KMS-11 (cell line): ENCODE measurements around the gene CEP104.

ENCODE experiments used
- H2AFZ ChIP-seq: fragments of 200-600 bp; sonication (generic); 2 replicates; pipeline ENCODE4 v1.6.1; 2016; ENCODE audit warnings: antibody characterized with exemption, mixed run types, low read depth
- H3K27ac ChIP-seq: fragments of 200-600 bp; sonication (generic); 2 replicates; pipeline ENCODE4 v1.6.1; 2016; ENCODE audit warnings: mild to moderate bottlenecking, mixed run types
- H3K27me3 ChIP-seq: fragments of 200-600 bp; sonication (generic); 2 replicates; pipeline ENCODE4 v1.6.1; 2017; ENCODE audit warnings: mild to moderate bottlenecking, low read depth, mixed run types, moderate library complexity; ENCODE audit not compliant: insufficient read depth
- H3K36me3 ChIP-seq: fragments of 200-600 bp; sonication (generic); 2 replicates; pipeline ENCODE4 v1.6.1; 2017; ENCODE audit warnings: mild to moderate bottlenecking, mixed run types; ENCODE audit not compliant: insufficient read depth
- H3K4me1 ChIP-seq: fragments of 200-600 bp; sonication (generic); 2 replicates; pipeline ENCODE4 v1.6.1; 2016; ENCODE audit warnings: mild to moderate bottlenecking, low read depth, mixed run types; ENCODE audit not compliant: poor library complexity, severe bottlenecking
- H3K4me2 ChIP-seq: fragments of 200-600 bp; sonication (generic); 2 replicates; pipeline ENCODE4 v1.7.0; 2016; ENCODE audit warnings: mild to moderate bottlenecking, mixed run types
- H3K4me3 ChIP-seq: fragments of 200-600 bp; sonication (generic); IDR thresholded peaks from 2 replicates; pipeline ENCODE4 v1.6.1; 2017; ENCODE audit warnings: low read depth, low read length, mixed read lengths; ENCODE audit not compliant: insufficient read depth
- H3K79me2 ChIP-seq: fragments of 200-600 bp; sonication (generic); 2 replicates; pipeline ENCODE4 v1.6.1; 2016; ENCODE audit warnings: low read depth, mixed run types; ENCODE audit not compliant: insufficient read depth
- H3K9ac ChIP-seq: fragments of 200-600 bp; sonication (generic); 2 replicates; pipeline ENCODE4 v1.6.1; 2016; ENCODE audit warnings: mild to moderate bottlenecking, mixed run types
- H4K20me1 ChIP-seq: fragments of 200-600 bp; sonication (generic); 2 replicates; pipeline ENCODE4 v1.6.1; 2016; ENCODE audit warnings: mild to moderate bottlenecking, mixed run types; ENCODE audit not compliant: insufficient read depth
- TF ChIP-seq, protein P1 (sequence below): fragments of 200-600 bp; sonication (generic); conservative IDR thresholded peaks from 2 replicates; pipeline ENCODE4 v1.6.1; 2017; ENCODE audit warnings: low read depth, mild to moderate bottlenecking, antibody characterized with exemption, low read length, moderate library complexity, mixed read lengths

The CEP104 gene

DNA sequence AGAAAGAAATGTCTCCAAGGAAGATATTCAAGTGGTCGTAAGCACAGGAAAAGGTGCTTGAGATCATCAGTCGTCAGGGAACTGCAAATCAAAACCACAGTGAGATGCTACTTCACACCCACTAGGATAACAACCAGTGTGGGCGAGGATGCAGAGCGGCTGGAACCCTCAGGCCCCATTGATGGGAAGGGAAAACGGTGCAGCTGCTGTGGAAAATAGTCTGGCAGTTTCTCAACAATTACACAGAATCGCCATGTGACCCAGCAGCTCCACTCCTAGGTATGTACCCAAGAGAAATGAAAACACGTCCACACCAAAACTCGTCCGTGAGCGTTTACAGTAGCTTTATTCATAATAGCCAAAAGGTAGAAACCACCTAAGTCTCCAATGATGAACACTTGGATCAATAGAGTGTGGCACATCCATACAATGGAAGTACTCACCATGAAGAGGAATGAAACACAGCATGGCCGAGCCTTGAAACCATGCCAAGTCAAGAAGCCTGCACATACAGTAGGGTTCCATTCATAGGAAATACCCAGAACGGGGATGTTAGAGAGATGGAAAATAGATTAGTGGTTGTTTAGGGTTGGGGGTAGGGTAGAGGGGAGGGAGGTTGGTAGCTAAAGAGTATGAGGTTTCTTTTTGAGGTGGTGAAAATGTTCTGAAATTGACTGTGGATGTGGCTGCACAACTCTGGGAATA, 6.4 kb upstream of the CEP104 start:
- H3K9ac ChIP-seq = no peak overlapping the region
- H2AFZ ChIP-seq = no peak overlapping the region
- H3K4me2 ChIP-seq = no peak overlapping the region
- H3K27me3 ChIP-seq = no peaks in the 10 kb centered on the region
- H3K79me2 ChIP-seq = no peaks in the 10 kb centered on the region
- TF ChIP-seq, protein P1, sequence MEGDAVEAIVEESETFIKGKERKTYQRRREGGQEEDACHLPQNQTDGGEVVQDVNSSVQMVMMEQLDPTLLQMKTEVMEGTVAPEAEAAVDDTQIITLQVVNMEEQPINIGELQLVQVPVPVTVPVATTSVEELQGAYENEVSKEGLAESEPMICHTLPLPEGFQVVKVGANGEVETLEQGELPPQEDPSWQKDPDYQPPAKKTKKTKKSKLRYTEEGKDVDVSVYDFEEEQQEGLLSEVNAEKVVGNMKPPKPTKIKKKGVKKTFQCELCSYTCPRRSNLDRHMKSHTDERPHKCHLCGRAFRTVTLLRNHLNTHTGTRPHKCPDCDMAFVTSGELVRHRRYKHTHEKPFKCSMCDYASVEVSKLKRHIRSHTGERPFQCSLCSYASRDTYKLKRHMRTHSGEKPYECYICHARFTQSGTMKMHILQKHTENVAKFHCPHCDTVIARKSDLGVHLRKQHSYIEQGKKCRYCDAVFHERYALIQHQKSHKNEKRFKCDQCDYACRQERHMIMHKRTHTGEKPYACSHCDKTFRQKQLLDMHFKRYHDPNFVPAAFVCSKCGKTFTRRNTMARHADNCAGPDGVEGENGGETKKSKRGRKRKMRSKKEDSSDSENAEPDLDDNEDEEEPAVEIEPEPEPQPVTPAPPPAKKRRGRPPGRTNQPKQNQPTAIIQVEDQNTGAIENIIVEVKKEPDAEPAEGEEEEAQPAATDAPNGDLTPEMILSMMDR = no peak
- peaks cover 11% of the 10 kb centered on the region for H3K4me1 ChIP-seq
- H3K4me3 ChIP-seq = no peak overlapping the region
- no peaks in the 10 kb centered on the region for H3K36me3 ChIP-seq
- H3K27ac ChIP-seq = no peak overlapping the region
- no peaks in the 10 kb centered on the region for H4K20me1 ChIP-seq

DNA sequence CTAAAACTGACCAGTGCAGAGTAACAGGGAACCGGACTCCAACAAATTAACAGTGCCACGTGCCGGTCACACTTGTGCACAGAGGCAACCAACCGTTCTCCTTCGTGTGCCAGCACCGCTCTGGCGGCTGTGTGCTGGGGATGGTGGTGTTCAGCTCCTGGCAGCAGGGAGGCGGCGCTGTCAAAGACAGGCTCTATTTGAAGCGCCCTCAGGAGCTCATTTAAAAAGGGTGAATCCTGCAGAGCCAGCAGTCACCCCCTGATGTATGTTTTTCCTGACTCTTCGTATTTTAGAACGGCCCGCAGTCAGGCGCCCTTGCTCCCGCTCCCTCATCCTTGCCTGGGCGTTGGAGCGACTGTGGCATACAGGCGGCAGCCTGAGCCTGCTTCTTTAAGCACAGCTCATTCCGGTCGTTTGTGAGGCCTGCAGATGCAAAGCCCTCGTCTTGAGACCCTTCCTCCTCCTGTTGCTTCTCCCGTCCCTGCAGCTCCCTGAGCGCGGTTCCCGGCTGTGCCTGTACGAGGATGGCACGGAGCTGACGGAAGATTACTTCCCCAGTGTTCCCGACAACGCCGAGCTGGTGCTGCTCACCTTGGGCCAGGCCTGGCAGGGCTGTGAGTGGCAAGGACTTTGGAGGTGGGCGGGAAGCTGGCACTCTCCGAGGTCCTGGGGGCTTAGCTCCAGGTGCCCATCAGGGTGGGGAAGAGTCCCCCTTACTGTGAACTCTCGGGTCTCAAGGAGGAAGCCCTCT, 1.4 kb upstream of the CEP104 start:
- peaks cover 31% of the 10 kb centered on the region for H3K79me2 ChIP-seq
- H2AFZ ChIP-seq = peak overlapping the region; percentile 94; the same call in 1 of the 2 replicates
- peaks cover 5% of the 10 kb centered on the region; the same call in 1 of the 2 replicates for H4K20me1 ChIP-seq
- H3K4me2 ChIP-seq = peak overlapping the region; percentile 92
- H3K36me3 ChIP-seq = no peaks in the 10 kb centered on the region
- H3K27ac ChIP-seq = no peak overlapping the region
- H3K27me3 ChIP-seq = no peaks in the 10 kb centered on the region
- peak overlapping the region; percentile 54; the same call in 1 of the 2 replicates for H3K9ac ChIP-seq
- peaks cover 15% of the 10 kb centered on the region for H3K4me1 ChIP-seq
- TF ChIP-seq, protein P1 = no peak
- H3K4me3 ChIP-seq = peak overlapping the region; percentile 52

- peak overlapping the region; percentile 94 for H2AFZ ChIP-seq
- peaks cover 31% of the 10 kb centered on the region for H3K79me2 ChIP-seq
- H3K27me3 ChIP-seq = no peaks in the 10 kb centered on the region
- H3K9ac ChIP-seq = peak overlapping the region; percentile 54; the same call in 1 of the 2 replicates
- peak overlapping the region; percentile 28 for H3K27ac ChIP-seq
- H3K36me3 ChIP-seq = no peaks in the 10 kb centered on the region
- H4K20me1 ChIP-seq = peaks cover 5% of the 10 kb centered on the region; the same call in 1 of the 2 replicates
- TF ChIP-seq, protein P1 = no peak
- H3K4me2 ChIP-seq = peak overlapping the region; percentile 92
- H3K4me3 ChIP-seq = peak overlapping the region; percentile 52
- H3K4me1 ChIP-seq = peaks cover 15% of the 10 kb centered on the region
Observed at GRCh38 chr1:3857791-3858129, 749 bp upstream of the CEP104 start.

DNA sequence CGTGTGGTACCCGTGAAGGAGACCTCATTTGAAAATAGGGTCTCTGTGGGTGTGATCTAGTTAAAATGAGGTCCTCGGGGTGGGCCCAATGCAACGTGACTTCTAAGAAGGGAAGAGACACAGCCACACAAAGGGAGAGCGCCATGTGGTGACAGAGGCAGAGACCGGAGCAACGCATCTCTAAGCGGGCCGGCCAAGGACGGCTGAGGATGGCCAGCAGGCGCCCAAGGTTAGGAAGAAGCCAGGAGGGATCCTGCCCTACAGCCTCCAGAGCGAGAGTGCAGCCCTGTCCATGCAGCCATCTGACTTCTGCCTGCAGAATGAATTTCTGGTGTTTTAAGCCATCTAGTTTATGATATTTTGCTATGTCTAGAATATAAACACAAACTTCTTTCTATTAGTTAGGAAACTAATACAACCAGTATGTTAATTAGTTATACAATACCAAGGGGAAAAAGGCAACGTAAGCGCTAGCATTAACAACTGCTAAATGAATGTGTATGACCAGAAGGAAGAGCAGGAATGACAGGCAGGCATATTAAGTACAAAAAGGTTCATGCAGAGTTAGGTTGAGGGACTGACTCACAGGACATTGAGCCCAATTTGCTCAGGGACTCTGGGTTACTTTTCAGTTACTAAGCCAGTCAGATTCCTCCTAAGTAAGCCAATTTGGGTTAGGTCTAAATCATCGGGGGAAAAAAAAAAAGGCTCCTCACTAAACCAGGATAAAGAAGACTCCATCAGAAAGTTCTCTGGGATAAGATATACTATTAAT, 4.1 kb downstream of the CEP104 start:
- no peak overlapping the region for H3K4me2 ChIP-seq
- no peak overlapping the region for H3K4me3 ChIP-seq
- peaks cover 10% of the 10 kb centered on the region for H3K4me1 ChIP-seq
- H3K27me3 ChIP-seq = no peaks in the 10 kb centered on the region
- no peaks in the 10 kb centered on the region for H3K36me3 ChIP-seq
- H2AFZ ChIP-seq = no peak overlapping the region
- no peak overlapping the region for H3K27ac ChIP-seq
- peaks cover 28% of the 10 kb centered on the region for H3K79me2 ChIP-seq
- H3K9ac ChIP-seq = no peak overlapping the region
- peaks cover 5% of the 10 kb centered on the region; the same call in 1 of the 2 replicates for H4K20me1 ChIP-seq
- TF ChIP-seq, protein P1 = no peak
